GM21360 (cell line): ENCODE data around the gene MAP2K7.

Experiments used
- ATAC-seq: cut with Tn5 transposase; IDR thresholded peaks from one replicate; pipeline ENCODE4 v1.9.1; 2021; ENCODE audit warnings: mild to moderate bottlenecking, moderate library complexity; ENCODE audit not compliant: unreplicated experiment

The MAP2K7 gene

DNA sequence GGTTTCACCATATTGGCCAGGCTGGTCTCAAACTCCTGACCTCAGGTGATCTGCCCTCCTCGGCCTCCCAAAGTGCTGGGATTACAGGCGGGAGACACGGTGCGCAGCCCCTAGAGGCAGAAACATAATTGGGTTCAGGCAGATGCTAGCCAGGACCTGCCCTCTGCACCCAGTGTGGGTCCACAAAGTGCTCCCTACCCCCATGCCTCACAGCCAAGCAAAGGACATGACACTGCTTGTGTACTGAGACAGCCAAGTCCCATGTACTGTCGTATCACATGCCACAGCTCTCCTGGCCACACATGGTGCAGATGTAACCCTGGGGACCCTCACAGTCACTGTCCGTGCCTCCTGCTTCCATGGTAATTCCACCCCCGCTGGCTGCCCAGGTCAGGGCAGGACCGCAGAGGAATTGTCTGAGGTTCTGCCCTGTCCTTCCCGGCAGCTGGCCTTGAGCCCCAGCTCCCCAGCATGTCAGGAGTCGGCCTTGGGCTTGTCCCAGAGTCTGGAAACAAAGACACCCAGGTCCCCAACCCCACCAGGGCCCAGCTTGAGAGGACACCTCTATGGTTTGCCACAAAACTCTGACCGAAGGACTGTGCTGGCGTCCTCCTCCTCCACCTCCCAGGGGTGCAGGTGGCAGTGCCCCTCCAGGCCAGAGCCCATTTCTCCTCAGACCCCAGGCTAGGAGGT is 37.1 kb upstream of the MAP2K7 start:
- ATAC-seq = no peak

DNA sequence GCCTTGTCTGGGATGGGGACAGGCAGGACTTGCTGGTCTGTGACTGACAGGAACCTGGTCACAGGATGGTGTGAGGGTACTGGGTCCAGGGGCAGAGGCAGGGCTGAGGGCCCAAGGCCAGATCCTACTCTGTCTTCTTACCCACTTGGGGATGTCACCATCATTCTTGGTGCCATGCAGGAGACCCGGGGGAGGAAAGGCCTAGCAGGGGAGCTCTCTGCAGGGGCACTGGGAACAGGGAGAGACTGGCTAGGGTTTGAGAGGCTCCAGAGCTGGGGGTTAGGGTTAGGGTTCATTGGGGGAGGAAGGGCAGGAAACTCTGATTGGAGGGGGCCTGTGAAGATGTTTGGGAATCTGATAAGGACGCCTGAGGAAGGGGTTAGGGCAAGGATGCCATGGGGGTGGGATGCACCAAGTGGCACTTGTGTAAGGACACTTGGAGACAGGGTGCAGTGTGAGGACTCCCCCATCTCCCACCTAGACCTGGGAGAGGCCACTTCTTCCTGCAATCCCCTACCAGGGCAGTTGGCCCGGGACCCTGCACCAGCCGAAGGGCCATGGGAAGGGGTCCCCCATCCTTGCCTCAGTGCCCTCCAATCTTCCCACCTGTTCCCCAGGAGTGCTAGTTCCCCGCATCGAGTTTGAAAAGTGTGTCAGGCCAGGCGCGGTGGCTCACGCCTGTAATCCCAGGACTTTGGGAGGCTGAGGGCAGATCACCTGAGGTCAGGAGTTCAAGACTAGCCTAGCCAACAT is 36.4 kb upstream of the MAP2K7 start:
- ATAC-seq = no peak

DNA sequence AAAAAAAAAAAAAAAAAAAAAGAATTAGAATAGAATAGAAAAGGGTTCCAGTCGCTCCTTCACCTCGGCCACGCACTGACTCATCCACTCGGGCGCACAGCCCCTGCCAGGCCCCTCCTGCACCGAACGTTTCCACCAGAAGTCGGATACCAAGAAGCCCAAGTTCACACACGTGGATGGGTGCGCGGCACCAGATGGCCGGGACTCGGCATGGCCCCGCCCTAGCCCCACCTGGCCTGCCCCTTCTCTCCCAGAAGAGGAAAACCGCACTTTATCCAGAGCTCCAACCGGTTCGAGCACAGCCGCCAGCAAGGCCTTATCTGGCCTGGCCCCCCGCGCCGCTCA is 35.4 kb upstream of the MAP2K7 start:
- ATAC-seq = no peak

DNA sequence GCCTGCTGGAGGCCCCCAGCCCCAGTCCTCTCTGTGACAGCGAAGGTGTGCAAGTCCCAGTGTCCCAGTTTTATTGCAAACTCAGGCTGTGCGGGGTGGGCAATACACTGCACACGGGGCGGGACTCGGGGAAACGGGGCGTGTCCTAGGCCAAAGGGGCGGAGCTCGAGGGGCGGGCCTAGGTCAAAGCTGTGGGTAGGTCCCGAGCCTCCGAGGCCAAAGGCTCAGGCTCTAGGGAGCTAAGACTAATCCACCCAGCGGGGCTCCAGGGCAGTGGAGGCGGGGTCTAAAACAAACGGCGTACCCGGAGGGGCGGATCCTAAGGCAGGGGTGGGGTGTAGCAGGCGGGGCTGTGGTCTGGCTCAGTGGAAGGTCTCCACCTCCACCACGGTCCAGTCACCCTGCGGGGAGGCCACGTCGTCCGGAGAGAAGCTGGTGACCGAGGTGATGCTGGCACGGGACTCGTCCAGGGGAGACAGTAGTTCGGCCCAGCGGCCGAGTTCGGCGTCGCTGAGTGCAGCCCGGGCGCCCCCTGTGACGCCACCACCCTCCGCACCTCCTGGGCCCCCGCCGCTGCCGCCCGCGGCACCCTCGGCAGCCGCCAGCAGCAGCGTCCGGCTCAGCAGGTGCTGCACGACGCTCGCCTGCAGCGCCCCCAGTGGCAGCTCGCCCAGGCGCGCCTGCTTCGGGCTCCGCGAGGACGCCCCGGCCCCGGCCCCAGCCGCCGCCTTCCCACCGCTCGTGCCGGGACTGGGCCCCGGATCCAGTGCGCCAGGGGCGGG is 34.8 kb upstream of the MAP2K7 start:
- ATAC-seq = peak; percentile 47

DNA sequence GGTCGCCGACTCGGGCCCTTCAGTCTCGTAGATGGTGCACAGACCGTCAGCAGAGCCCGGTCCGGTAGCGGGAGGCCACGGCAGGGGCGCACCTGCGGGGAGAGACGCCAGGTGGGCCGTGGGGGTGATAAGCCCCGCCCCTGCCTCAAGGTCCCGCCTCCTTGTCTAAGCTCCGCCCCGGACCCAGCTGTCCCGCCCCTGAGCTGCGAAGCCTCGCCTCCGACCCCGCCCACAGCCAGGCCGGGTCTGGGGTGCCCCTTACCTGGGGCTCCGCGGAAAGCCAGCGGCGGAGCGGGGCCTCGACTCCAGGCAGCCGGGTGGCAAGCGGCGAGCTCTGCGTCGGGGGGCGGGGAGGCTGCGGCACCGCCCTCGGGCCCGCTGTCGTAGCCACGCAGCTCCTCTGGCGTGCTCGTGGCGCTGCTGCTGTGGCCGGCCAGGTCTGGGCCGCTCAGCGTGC is 34.2 kb upstream of the MAP2K7 start:
- peak; percentile 40 for ATAC-seq

DNA sequence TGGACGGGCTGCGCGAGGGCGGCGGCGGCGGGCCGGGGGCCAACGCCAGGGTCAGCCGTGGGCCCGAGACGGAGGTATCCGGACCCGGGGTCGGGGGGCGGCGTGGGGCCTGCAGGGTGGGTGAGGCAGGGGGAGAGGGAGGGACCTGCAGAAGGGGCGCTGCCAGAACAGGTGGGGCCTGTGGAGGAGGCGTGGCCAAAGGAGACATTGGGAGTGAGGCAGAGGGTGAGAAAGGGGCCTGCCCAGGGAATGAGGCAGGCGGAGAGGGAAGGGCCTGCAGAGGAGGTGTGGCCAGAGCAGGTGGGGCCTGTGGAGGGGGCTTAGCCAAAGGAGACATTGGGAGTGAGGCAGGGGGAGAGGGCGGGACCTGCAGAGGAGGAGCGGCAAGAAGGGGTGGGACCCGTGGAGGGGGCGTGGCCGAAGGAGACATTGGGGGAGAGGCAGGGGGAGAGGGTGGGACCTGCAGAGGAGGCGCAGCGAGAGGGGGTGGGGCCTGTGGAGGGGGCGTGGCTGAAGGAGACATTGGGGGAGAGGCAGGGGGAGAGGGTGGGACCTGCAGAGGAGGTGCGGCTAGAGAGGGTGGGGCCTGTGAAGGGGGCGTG is 33.7 kb upstream of the MAP2K7 start:
- ATAC-seq = peak; percentile 4

DNA sequence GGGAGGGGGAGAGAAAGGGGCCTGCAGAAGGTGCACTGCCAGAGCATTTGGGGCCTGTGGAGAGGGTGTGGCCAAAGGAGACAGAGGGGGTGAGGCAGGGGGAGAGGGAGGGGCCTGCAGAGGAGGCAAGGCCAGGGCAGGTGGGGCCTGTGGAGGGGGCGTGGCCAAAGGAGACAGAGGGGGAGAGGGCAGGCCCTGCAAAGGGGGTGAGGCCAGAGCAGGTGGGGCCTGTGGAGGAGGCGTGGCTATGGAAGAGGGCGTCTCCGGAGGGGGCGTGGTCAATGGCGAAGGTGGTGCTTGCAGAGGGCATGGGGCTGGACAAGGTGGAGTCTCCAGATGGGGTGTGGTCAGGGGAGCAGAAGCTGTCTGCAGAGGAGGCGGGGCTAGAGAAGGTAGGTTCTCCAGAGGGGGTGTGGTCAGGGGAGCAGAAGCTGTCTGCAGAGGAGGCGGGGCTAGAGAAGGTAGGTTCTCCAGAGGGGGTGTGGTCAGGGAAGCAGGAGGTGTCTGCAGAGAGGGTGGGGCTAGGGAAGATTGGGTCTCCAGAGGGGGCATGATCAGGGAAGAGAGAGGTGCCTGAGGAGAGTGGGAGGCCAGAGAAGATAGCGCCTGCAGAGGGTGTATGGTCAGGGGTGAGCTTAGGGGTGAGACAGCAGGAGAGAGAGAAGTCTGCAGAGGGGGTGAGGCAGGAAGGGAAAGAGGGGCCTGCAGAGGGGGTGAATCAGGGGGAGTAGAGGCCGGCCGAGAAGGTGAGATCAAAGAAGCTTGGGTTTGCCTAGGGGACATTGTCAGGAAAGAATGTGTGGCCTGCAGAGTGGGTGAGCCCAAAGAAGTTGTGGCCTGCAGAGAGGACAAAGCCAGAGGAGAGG is 32.9 kb upstream of the MAP2K7 start:
- ATAC-seq = no peak

DNA sequence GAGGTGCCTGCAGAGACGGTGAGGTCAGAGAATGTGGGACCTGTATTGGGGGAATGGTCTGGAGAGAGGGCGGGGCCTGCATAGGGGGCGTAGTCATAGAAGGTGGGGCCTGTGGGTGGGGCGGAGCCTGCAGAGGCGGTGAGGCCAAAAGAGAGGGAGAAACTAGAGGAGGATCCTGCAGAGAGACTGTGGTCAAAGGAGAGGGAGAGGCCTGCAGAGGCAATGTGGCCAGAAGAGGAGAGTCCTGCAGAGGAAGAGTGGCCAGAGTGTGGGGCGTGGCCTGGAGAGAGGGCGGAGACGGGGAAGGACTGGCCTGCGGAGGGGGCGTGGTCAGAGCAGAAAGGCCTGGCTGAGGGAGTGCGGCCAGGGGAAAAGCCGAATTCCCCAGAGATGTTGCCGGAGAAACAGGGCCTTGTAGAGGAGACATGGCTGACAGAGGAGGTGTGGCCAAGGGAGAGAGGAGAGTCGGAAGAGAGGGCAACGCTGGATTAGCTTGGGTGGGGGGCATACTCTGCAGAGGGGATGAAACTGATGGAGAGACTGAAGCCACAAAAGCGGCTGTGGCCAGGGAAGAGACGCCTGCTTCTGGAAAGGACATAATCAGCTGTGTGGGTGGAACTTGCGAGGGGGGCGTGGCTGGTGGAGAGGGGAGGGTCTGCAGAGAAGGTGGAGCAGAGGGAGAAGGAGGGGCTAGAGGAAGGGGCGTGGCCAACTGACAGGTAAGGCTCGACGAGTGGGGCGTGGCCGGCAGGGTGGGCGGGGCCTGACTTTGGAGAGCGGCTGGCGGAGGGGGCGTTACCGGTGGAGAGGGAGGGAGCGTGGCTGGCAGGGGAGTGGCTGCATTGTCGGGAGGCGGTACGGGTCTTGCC is 32.0 kb upstream of the MAP2K7 start:
- no peak for ATAC-seq

DNA sequence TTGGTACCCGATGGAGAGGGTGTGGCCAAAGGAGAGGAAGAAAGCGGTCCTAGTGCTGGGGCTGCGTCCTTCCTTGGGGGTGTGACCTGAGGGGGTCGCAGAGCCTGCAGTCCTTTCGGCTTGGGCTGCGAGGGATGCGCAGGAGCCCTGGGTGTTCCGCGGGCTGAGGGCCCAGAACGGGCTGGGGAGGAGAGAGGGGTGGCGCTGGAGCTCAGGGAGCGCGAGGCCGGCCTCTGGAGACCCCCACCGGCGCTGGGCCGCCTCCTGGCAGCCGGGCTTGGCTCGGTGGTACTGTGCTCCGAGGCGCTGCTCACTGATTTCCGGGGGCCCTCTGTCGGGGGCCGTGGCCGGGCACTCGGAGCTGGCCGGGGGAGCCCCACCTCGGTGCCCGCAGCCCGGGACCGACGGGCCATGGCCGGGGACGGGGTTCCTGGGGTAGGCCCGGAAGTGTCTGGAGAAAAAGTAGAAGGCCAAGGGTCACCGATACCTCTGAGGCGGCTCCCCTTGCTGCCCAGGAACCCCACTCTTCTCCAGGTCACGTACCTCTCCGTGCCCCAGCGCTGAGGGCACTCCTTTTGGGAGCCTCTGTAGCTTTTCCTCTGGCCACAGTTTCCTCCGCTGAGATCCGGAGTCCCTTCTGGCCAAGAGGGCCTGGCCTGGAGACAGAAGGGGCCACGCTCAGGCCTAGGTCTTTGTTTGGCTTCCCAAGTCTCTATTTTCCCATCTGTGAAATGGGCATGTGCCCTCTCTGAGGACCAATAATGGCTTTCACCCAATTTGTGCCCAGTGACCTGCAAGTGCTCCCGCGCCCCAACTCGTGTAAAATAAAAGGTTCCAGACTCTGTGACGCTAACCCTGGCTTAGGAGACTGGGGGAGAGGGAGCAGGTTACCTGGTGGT is 31.1 kb upstream of the MAP2K7 start:
- ATAC-seq = no peak

DNA sequence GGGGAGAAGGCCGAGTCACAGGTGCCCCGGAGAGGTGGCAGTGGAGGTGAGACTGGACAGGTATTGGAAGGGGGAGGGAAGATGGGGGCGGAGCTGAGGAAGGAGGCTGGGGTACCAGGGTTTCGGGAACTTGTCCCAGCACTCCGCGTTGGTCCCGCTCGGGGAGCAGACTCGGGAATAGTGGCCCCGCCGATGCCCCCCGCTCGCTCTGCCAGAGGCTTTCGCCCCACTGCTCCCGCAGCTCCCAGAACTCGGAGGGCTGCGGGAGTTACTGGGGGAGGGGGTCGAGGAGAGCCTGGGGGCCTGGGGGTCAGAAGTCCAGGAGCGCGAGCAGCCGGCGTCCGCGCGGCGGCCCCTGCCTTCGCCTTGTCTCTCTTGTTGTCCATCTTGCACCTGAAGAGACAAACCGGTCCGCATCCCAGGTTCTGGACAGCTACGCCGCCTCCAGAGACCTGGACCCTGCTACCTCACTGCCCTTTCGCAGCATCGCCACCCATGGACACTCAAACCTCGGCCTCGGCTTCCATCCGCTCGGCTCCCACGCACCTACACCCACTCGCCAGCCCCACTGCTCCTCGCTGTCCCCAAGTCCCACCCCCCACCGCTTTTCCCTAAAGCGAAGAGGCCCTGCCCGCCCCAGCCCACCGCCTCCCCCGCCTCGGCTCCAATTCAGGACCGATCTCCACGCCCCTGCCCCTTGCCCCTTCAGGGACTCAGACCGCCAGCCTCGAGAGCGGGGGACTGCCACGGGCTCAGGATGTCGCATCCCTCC is 30.2 kb upstream of the MAP2K7 start:
- ATAC-seq = no peak

DNA sequence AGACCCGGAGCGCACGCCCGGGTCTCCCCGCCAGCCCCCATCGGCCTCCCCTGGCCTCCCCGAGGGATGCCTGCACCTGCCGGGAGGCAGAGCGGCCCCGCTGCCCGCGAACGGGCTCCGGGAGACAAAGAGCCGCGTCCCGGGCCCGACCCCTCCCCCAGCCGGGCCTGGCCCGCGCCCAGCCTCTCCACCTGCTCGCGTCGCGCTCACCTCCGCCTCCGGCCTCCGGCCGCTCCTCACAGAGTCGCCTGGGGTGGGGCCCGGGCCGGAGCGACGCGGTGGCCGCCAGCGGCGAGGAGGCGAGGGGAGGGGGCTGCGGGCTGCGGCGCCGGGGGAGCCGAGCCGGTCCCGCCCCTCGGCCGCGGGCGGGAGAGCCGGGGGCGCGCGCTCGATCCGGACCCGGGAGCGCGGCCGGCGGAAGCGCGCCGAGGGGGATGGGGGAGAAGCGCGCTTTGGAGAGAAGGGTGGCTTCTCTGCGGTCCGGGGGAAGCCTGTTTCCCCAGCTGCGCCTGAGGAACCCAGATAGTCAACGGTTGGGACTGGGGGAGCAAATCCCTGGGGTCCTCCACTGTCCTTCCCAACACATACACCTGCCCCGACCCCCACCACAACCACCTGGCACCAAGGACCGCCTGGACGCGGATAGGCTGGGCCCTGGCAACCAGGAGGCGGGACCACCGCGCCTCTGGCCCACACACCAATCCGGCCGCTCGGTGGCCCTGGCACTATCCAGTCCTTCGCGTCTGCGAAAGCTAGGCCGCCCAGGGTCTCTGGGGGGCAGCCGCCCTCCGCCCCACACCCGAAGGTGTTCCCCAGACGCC is 29.4 kb upstream of the MAP2K7 start, which contains the start of gene PRR36:
TSS of gene PRR36 (minus strand) at position 315 of the 821 bp plus-strand sequence. CDS start 701 bp downstream, outside the sequence.
- ATAC-seq = no peak

DNA sequence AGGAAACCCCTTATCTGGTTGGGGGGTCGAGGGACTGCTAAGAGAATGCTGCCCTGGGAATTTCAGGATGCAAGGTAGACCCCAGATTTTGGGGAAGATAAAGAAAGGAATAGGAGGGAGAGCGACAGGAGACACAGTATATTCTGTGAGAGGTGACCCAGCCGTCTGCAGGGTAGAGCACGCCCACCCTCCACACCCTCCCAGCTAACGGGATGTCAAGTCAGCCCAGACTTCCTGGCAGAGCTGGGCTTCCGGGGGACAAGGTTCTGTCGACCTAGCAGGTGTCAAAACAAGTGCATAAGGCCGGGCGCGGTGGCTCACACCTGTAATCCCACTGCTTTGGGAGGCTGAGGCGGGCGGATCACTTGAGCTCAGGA is 28.8 kb upstream of the MAP2K7 start:
- ATAC-seq = no peak

DNA sequence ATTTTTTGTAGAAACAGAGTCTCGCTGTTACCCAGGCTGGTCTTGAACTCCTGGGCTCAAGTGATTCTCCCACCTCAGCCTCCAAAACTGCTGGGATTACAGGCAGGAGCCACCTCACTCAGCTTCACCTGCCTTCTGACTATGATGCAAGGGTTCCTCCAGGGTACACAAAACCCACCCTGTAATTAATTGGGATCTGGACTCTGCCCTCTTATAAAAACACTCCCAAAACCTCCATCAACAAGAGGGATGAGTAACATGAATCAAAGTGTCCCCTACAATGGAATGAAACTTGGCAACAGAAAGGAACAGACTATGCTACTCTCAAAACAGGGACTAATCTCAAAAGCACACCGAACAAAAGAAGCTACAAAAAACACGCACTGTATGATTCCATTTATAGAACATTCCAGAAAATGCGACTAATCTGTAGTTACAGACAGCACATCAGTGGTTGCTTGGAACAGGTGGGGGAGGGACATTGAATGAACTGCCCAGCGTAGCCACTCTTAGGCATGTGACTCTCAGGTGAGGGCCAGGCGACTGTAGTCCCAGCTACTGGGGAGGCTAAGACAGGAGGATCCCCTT is 26.3 kb upstream of the MAP2K7 start:
- no peak for ATAC-seq

DNA sequence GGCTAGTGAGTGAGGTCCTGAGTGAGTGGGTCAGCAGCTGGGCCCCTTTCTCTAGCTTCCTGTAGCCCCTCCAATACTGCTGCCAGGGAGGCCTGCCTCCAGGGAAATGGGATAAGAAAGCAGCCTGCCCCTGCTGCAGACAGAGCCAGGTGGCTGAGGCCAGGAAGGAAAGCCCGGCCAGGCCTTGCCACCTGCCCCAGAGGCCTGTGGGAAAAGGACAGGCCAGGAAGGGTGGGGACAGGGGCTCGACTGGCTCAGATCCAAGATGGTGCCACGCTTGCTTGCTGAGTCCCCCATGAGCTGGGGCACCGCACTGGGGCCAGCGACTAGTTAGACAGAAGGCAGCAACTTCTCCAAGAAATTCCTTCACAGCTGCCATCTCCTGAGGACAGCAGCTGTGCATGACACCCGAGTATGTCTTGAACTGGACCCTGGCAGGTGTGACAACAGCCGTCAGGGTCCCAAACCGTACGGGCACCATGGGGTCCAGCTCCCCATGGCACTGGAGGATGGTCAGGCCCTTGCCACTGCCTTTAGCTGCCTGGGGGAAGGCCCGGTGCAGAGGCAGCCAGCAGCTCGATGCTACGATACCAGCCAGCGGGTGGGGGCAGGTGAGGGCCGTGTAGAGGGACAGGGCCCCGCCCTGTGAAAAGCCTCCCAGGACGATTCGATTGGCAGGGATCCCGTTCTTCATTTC is 24.4 kb upstream of the MAP2K7 start:
- ATAC-seq = no peak

DNA sequence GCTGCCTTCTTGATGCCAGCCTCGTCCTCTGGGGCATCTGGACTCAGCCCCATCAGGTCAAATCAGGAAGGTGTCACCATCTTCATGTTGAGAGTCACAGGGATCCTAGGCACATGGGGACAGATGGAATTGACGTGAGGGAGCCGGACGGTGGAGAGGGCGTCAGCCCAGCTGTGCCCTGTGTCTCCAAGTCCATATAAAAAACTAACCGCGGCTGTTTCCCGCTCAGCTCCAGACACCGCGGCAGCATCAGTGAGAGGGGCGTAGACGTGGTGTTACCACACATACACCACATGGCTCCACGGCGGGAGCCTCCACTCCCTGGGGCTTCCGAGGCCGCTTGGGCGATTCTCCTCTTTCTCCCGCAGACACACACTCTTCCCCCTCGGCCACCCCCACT is 23.8 kb upstream of the MAP2K7 start:
- no peak for ATAC-seq

DNA sequence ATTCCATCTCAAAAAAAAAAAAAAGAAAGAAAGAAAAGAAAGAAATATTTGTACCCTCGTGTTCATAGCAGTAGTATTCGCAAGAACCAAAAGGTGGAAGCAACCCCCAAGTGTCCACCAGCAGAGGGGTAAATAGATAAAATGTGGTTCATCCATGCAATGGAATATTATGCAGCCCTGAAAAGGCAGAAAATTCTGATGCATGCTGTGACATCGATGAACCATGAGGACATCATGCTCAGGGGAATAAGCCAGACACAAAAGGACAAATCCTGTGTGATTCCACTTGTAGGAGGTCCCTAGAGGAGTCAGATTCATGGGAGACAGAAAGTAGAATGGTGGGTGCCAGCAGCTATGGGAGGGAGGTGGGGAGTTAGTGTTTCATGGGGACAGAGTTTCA is 21.8 kb upstream of the MAP2K7 start:
- ATAC-seq = no peak
